PC-9 (cell line): ENCODE measurements around the gene ANKRD13A. TPM values are rescaled to one million over a fixed set of nuclear protein-coding genes. Genes with fewer than 3 reads are reported as not detected.

ENCODE experiments used
- BruUV-seq: library from RNA; stranded (reverse); fragments of 400-500 nt; replicated peaks from 2 replicates; lab custom pipeline; 2021; lab: Mats Ljungman, UMichigan
- CTCF ChIA-PET: fragments of 300-600 bp; sonication (Branson Sonifier 250); formaldehyde crosslinking; loops from one replicate; lab custom pipeline; 2022; ENCODE audit warnings: antibody characterized with exemption; lab: Charles Lee
- POLR2A ChIA-PET: fragments of 300-600 bp; sonication (Branson Sonifier 250); formaldehyde crosslinking; loops from one replicate; lab custom pipeline; 2022; ENCODE audit warnings: antibody characterized with exemption; ENCODE audit not compliant: unreplicated experiment; lab: Charles Lee
- DNase-seq, 2 experiments: peaks; one replicate each; pipeline versions ENCODE4 v3.0.0 to v3.0.0-alpha.2; 2015 to 2022; ENCODE audit warnings: mixed read lengths in 1 of 2
- H2AFZ ChIP-seq: fragments of 200-600 bp; sonication (generic); 2 replicates; pipeline ENCODE4 v1.8.1; 2017; ENCODE audit warnings: antibody characterized with exemption
- H3F3A ChIP-seq: fragments of 200-600 bp; sonication (generic); 2 replicates; pipeline ENCODE4 v1.8.1; 2017; ENCODE audit warnings: antibody characterized with exemption, mild to moderate bottlenecking, low read depth; ENCODE audit not compliant: insufficient read depth
- H3K27ac ChIP-seq: fragments of 200-600 bp; sonication (generic); 2 replicates; pipeline ENCODE4 v1.6.1; 2016; ENCODE audit warnings: mixed run types
- H3K27me3 ChIP-seq: fragments of 200-600 bp; sonication (generic); 2 replicates; pipeline ENCODE4 v1.6.1; 2016; ENCODE audit warnings: low read depth, mixed run types; ENCODE audit not compliant: insufficient read depth
- H3K36me3 ChIP-seq: fragments of 200-600 bp; sonication (generic); 2 replicates; pipeline ENCODE4 v1.6.1; 2016; ENCODE audit warnings: low read depth, mixed run types
- H3K4me1 ChIP-seq: fragments of 200-600 bp; sonication (generic); replicated peaks from 2 replicates; pipeline ENCODE4 v1.6.1; 2016; ENCODE audit warnings: mixed run types; ENCODE audit not compliant: insufficient read depth
- H3K4me2 ChIP-seq: fragments of 200-600 bp; sonication (generic); 2 replicates; pipeline ENCODE4 v1.6.1; 2017; ENCODE audit warnings: mixed run types
- H3K4me3 ChIP-seq: fragments of 200-600 bp; sonication (generic); 2 replicates; pipeline ENCODE4 v1.6.1; 2016; ENCODE audit warnings: mixed run types
- H3K79me2 ChIP-seq: fragments of 200-600 bp; sonication (generic); 2 replicates; pipeline ENCODE4 v1.6.1; 2017; ENCODE audit warnings: low read depth, mixed run types
- H3K9me2 ChIP-seq: fragments of 200-600 bp; sonication (generic); 2 replicates; pipeline ENCODE4 v1.8.1; 2017; ENCODE audit warnings: mild to moderate bottlenecking; ENCODE audit not compliant: insufficient read depth
- H3K9me3 ChIP-seq: fragments of 200-600 bp; sonication (generic); 2 replicates; pipeline ENCODE4 v1.8.1; 2016; ENCODE audit warnings: low read depth; ENCODE audit not compliant: insufficient read depth
- H4K20me1 ChIP-seq: fragments of 200-600 bp; sonication (generic); 2 replicates; pipeline ENCODE4 v1.8.1; 2017; ENCODE audit not compliant: insufficient read depth
- EZH2 ChIP-seq: fragments of 200-600 bp; sonication (generic); IDR thresholded peaks from 2 replicates; pipeline ENCODE4 v1.8.0; 2017; ENCODE audit warnings: antibody characterized with exemption, low read depth
- intact Hi-C: fragments of 100-400 bp; cut with micrococcal nuclease; formaldehyde crosslinking; loops from one replicate; pipeline ENCODE4 v1.10.0; 2022; ENCODE audit not compliant: unreplicated experiment
- total RNA-seq: library from RNA; stranded (reverse); gene quantifications from 2 replicates; pipeline ENCODE4 v1.2.3, GENCODE V29; 2021
- TF ChIP-seq, protein P1 (sequence below): fragments of 200-600 bp; sonication (generic); conservative IDR thresholded peaks from 2 replicates; pipeline ENCODE4 v1.6.1; 2017; ENCODE audit warnings: mixed run types, antibody characterized with exemption, mild to moderate bottlenecking, moderate library complexity

The ANKRD13A gene
- total RNA-seq, 1 experiment from 2014 or later: 66.9 TPM

- Histone ChIP-seq H3K9me2 (no peaks in the 10 kb centered on the region), H3K27ac (no peak overlapping the region), H3K4me1 (peaks cover 3% of the 10 kb centered on the region), H3K9me3 (no peaks in the 10 kb centered on the region), H3K36me3 (0 out of 2 replicates have a peak, but pooled peaks cover 5% of the 10 kb centered on the region), H3F3A (no peaks in the 10 kb centered on the region; the same call in 1 of the 2 replicates), H3K4me3 (no peak overlapping the region), H4K20me1 (no peaks in the 10 kb centered on the region), H3K27me3 (no peaks in the 10 kb centered on the region), H3K4me2 (no peak overlapping the region), H2AFZ (no peak overlapping the region), H3K79me2 (no peaks in the 10 kb centered on the region)
- CTCF ChIA-PET: no interaction called here
- BruUV-seq: no TSS peak
- DNase-seq: no peak
- POLR2A ChIA-PET: no interaction called here
- TF ChIP-seq EZH2: no peak
- TF ChIP-seq, protein P1, sequence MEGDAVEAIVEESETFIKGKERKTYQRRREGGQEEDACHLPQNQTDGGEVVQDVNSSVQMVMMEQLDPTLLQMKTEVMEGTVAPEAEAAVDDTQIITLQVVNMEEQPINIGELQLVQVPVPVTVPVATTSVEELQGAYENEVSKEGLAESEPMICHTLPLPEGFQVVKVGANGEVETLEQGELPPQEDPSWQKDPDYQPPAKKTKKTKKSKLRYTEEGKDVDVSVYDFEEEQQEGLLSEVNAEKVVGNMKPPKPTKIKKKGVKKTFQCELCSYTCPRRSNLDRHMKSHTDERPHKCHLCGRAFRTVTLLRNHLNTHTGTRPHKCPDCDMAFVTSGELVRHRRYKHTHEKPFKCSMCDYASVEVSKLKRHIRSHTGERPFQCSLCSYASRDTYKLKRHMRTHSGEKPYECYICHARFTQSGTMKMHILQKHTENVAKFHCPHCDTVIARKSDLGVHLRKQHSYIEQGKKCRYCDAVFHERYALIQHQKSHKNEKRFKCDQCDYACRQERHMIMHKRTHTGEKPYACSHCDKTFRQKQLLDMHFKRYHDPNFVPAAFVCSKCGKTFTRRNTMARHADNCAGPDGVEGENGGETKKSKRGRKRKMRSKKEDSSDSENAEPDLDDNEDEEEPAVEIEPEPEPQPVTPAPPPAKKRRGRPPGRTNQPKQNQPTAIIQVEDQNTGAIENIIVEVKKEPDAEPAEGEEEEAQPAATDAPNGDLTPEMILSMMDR: no peak
- intact Hi-C loops: no loop called here
Observed at GRCh38 chr12:109972821-109973220, 26.4 kb upstream of the ANKRD13A start.

- no peak for DNase-seq
- TF ChIP-seq, protein P1: no peak
- no peak for TF ChIP-seq EZH2
- Histone ChIP-seq H3K27ac (no peak overlapping the region), H4K20me1 (no peaks in the 10 kb centered on the region), H3K36me3 (peaks cover 28% of the 10 kb centered on the region), H3K4me1 (no peaks in the 10 kb centered on the region), H3K27me3 (no peaks in the 10 kb centered on the region), H3K9me3 (no peaks in the 10 kb centered on the region), H3K4me2 (no peak overlapping the region), H3K9me2 (no peaks in the 10 kb centered on the region), H3K4me3 (no peak overlapping the region), H3K79me2 (no peaks in the 10 kb centered on the region), H2AFZ (no peak overlapping the region), H3F3A (0 out of 2 replicates have a peak, but pooled peaks cover 4% of the 10 kb centered on the region)
- no TSS peak for BruUV-seq
- POLR2A ChIA-PET: no interaction called here
- CTCF ChIA-PET: no interaction called here
- intact Hi-C loops: no loop called here
Observed at GRCh38 chr12:109981311-109981710, 17.9 kb upstream of the ANKRD13A start.

GRCh38 chr12:109982210-109982609 lies 17.0 kb upstream of the ANKRD13A start:
- ChIA-PET POLR2A (no interaction called here), CTCF (no interaction called here)
- TF ChIP-seq, protein P1: no peak
- no peak for TF ChIP-seq EZH2
- no peak overlapping the region for H3K27ac ChIP-seq
- no peaks in the 10 kb centered on the region for H4K20me1 ChIP-seq
- intact Hi-C loops: no loop called here
- H2AFZ ChIP-seq: no peak overlapping the region
- no peaks in the 10 kb centered on the region for H3K9me2 ChIP-seq
- BruUV-seq: no TSS peak
- no peak overlapping the region for H3K4me2 ChIP-seq
- no peak for DNase-seq
- H3K27me3 ChIP-seq: no peaks in the 10 kb centered on the region
- no peaks in the 10 kb centered on the region for H3K4me1 ChIP-seq
- peaks cover 23% of the 10 kb centered on the region for H3K36me3 ChIP-seq
- H3K4me3 ChIP-seq: no peak overlapping the region
- H3K9me3 ChIP-seq: no peaks in the 10 kb centered on the region
- H3F3A ChIP-seq: 0 out of 2 replicates have a peak, but pooled peaks cover 4% of the 10 kb centered on the region
- H3K79me2 ChIP-seq: no peaks in the 10 kb centered on the region
